B cell (primary cell): ENCODE results near the gene CORO2A. TPM values are rescaled to one million over a fixed set of nuclear protein-coding genes. Genes with fewer than 3 reads are reported as not detected.

Experiments
- ATAC-seq: fragments of 200-7000 bp; cut with Tn5 transposase; one replicate; pipeline ENCODE4 v1.10.0; 2021; ENCODE audit warnings: low read depth, mild to moderate bottlenecking, moderate number of reproducible peaks, moderate library complexity
- CTCF ChIA-PET: fragments of 350-600 bp; sonication (Branson Sonifier 250); formaldehyde crosslinking; loops from one replicate; lab custom pipeline; 2021; ENCODE audit warnings: antibody characterized with exemption, inconsistent platforms; lab: Charles Lee
- POLR2A ChIA-PET: fragments of 350-600 bp; sonication (Branson Sonifier 250); formaldehyde crosslinking; loops from one replicate; lab custom pipeline; 2021; ENCODE audit warnings: antibody characterized with exemption; lab: Charles Lee
- DNase-seq: peaks from one replicate; pipeline ENCODE4 v3.0.0; 2013
- H2AFZ ChIP-seq: 2 replicates; pipeline ENCODE4 v1.6.1; 2012; ENCODE audit warnings: mild to moderate bottlenecking, low read depth, low read length; ENCODE audit not compliant: insufficient read depth, poor library complexity, severe bottlenecking
- H3K27ac ChIP-seq, 2 donors: 1 replicate in 1 of 2; 2 replicates in 1 of 2; pipeline ENCODE4 v1.5.1; 2012 to 2013; ENCODE audit warnings: low read length in 2 of 2, mild to moderate bottlenecking in 2 of 2, moderate library complexity in 1 of 2
- H3K27me3 ChIP-seq, 4 experiments: fragments of 200-600 bp in 1 of 4; sonication (generic) in 1 of 4; replicated peaks in 1 of 4; 1 replicate in 2 of 4; 2 replicates in 2 of 4; pipeline versions ENCODE4 v1.6.1 to v1.7.0; 2013 to 2016; ENCODE audit warnings: low read length in 3 of 4, mild to moderate bottlenecking in 2 of 4, mixed read lengths in 1 of 4, moderate library complexity in 1 of 4; ENCODE audit not compliant: insufficient read depth in 4 of 4, control insufficient read depth in 3 of 4; ENCODE audit errors: control extremely low read depth in 1 of 4
- H3K36me3 ChIP-seq, 2 experiments: replicated peaks in 1 of 2; 1 replicate in 1 of 2; 2 replicates in 1 of 2; pipeline versions ENCODE4 v1.6.1 to v1.7.1; 2013; ENCODE audit warnings: low read length in 1 of 2; ENCODE audit not compliant: insufficient read depth in 2 of 2, control insufficient read depth in 1 of 2; ENCODE audit errors: control extremely low read depth in 1 of 2, extremely low read depth in 1 of 2
- H3K4me1 ChIP-seq, 2 donors: fragments of 200-600 bp in 1 of 2; sonication (generic) in 1 of 2; 1 replicate in 1 of 2; 2 replicates in 1 of 2; pipeline versions ENCODE4 v1.5.1 to v1.6.1; 2013 to 2017; ENCODE audit warnings: low read length in 2 of 2; ENCODE audit not compliant: control insufficient read depth in 2 of 2, insufficient read depth in 2 of 2
- H3K4me2 ChIP-seq: replicated peaks from 2 replicates; pipeline ENCODE3; 2012; ENCODE audit warnings: mild to moderate bottlenecking, low read depth, low read length; ENCODE audit not compliant: poor library complexity, severe bottlenecking
- H3K4me3 ChIP-seq, 5 experiments: fragments of 200-600 bp in 1 of 5; sonication (generic) in 1 of 5; 1 replicate in 3 of 5; 2 replicates in 2 of 5; pipeline versions ENCODE4 v1.5.1 to v1.7.0; 2011 to 2016; ENCODE audit warnings: low read length in 4 of 5, mild to moderate bottlenecking in 4 of 5, low read depth in 2 of 5, control low read depth in 1 of 5, moderate library complexity in 1 of 5; ENCODE audit not compliant: insufficient read depth in 1 of 5; ENCODE audit errors: control extremely low read depth in 1 of 5, extremely low read depth in 1 of 5
- H3K79me2 ChIP-seq: fragments of 200-600 bp; sonication (generic); one replicate; pipeline ENCODE4 v1.6.0; 2016; ENCODE audit warnings: low read length; ENCODE audit not compliant: control insufficient read depth, insufficient read depth
- H3K9ac ChIP-seq: fragments of 200-600 bp; sonication (generic); 2 replicates; pipeline ENCODE4 v1.6.1; 2017; ENCODE audit warnings: mild to moderate bottlenecking, low read length, moderate library complexity
- H3K9me3 ChIP-seq, 3 donors: one replicate each; pipeline versions ENCODE4 v1.6.1 to v1.7.1; 2013; ENCODE audit warnings: low read length in 2 of 3; ENCODE audit not compliant: control insufficient read depth in 2 of 3, insufficient read depth in 1 of 3; ENCODE audit errors: control extremely low read depth in 1 of 3
- H4K20me1 ChIP-seq: 2 replicates; pipeline ENCODE4 v1.6.0; 2012; ENCODE audit warnings: mild to moderate bottlenecking, low read length; ENCODE audit not compliant: insufficient read depth, control insufficient read depth, poor library complexity, severe bottlenecking
- H3K27ac Mint-ChIP-seq: one replicate; pipeline ENCODE4 v1.8.0; 2021; ENCODE audit warnings: mixed read lengths
- H3K27me3 Mint-ChIP-seq: one replicate; pipeline ENCODE4 v1.8.0; 2021; ENCODE audit warnings: mixed read lengths
- H3K4me1 Mint-ChIP-seq: one replicate; pipeline ENCODE4 v1.8.0; 2021; ENCODE audit warnings: mixed read lengths
- H3K4me3 Mint-ChIP-seq: one replicate; pipeline ENCODE4 v1.8.0; 2021; ENCODE audit warnings: mixed read lengths
- H3K9me3 Mint-ChIP-seq: one replicate; pipeline ENCODE4 v1.8.0; 2022; ENCODE audit warnings: mixed read lengths; ENCODE audit not compliant: insufficient read depth
- CTCF ChIP-seq: fragments of 200-600 bp; IDR thresholded peaks from one replicate; pipeline ENCODE4 v1.8.0; 2022; ENCODE audit warnings: antibody characterized with exemption, mild to moderate bottlenecking
- EZH2 ChIP-seq: IDR thresholded peaks from 2 replicates; pipeline ENCODE4 v1.6.1; 2012; ENCODE audit warnings: borderline replicate concordance, low read depth, mild to moderate bottlenecking, moderate library complexity, low read length; ENCODE audit not compliant: insufficient read depth, poor library complexity, severe bottlenecking
- WGBS: methylation state at CpG from one replicate; pipeline ENCODE4 v1.1.5; 2013; ENCODE audit warnings: missing lambda C conversion rate; ENCODE audit not compliant: insufficient coverage; 5-methylcytosine and 5-hydroxymethylcytosine counted together
- intact Hi-C: fragments of 100-400 bp; cut with micrococcal nuclease; formaldehyde crosslinking; loops from one replicate; pipeline ENCODE4 v1.10.0; 2022
- polyA plus RNA-seq: library from polyadenylated mRNA; depleted of rRNA; stranded (reverse); fragments of >200 nt; gene quantifications from 2 replicates; pipeline ENCODE4 v1.2.3, GENCODE V29; 2012
- total RNA-seq, 2 donors: library from RNA; stranded (reverse); fragments of 120-200 nt in 1 of 2; gene quantifications; 1 replicate in 1 of 2; 2 replicates in 1 of 2; pipeline versions ENCODE4 v1.2.3 to v1.2.4, GENCODE V29; 2013 to 2022

Gene CORO2A
- total and polyA plus RNA-seq, 2 donors (not counting 1 experiment from before 2014, with no cell fraction given) = 1.1 to 2.0 TPM

- no peaks in the 10 kb centered on the region for H3K9me3 ChIP-seq
- H4K20me1 ChIP-seq = no peaks in the 10 kb centered on the region
- no peak overlapping the region for H2AFZ ChIP-seq
- Mint-ChIP-seq H3K4me3 (no peak overlapping the region), H3K27ac (peak overlapping the region; percentile 41), H3K27me3 (no peaks in the 10 kb centered on the region), H3K4me1 (peaks cover 13% of the 10 kb centered on the region), H3K9me3 (no peaks in the 10 kb centered on the region)
- no peaks in the 10 kb centered on the region for H3K79me2 ChIP-seq
- intact Hi-C loops = no loop called here
- H3K4me3 ChIP-seq = no peak overlapping the region
- TF ChIP-seq EZH2 (no peak), CTCF (no peak)
- H3K27ac ChIP-seq = no peak overlapping the region
- H3K4me2 ChIP-seq = no peak overlapping the region
- no peak overlapping the region for H3K9ac ChIP-seq
- H3K36me3 ChIP-seq = no peaks in the 10 kb centered on the region
- 100% methylated on average over 3 of the region's 4 CpGs for WGBS
- peaks cover 0 to 6% of the 10 kb centered on the region in 2 donors for H3K4me1 ChIP-seq
- ATAC-seq = no peak
- ChIA-PET POLR2A (interaction anchor here (0.6 kb wide), 1 partner anchor 33 kb away, joined by 5 read pairs; no protein-coding TSS in a partner anchor), CTCF (interaction anchor here (3.1 kb wide), 1 partner anchor 62 kb away, joined by 14 read pairs; no protein-coding TSS in a partner anchor)
- H3K27me3 ChIP-seq = no peaks in the 10 kb centered on the region
- no peak for DNase-seq
Observed at GRCh38 chr9:98135558-98135934, 56.9 kb downstream of the CORO2A start.

DNA sequence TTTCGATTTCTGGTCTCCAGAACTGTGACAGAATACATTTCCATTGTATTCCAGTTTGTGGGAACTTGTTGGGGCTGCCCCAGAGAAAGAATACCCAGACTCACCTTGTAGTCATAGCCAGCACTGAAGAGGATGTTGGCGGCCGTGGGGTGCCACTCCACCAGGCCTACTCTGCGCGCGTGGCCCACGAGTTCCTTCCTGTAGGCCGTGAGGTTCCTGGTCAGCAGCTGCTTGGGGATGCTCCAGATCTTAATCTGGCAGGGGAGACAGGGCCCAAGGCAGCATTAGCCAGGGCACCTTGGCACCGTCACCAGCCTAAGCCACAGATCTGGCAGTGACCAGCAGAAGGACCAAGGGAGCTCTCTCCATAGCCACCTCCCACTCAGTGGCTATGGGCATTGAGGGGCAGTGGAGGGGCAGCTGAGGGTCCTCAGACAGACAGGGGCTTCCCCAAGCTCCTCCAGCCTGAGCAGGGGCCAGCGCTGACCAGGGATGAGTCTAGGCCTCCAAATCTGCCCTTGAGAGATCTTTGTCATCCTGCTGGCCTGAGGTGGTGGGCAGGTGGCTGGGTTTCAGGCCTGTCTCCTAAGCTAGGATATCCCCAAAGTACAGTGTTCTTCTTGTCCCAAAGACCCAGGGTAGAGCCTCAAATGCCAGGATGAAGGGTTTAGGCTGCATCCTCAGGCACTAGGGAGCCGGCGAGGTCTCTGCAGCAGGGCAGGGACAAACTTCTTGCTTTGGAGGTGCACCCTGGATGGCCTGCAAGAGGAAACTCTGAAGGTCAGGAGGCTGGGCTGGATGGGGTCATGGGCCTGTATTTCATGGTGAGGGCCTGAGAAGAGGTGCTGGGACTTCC, 57.5 kb downstream of the CORO2A start:
- no peak for TF ChIP-seq CTCF
- TF ChIP-seq EZH2 = no peak
- H3K4me1 ChIP-seq = peaks cover 0 to 7% of the 10 kb centered on the region in 2 donors
- 91% methylated on average over 11 of the region's 12 CpGs for WGBS
- H3K9ac ChIP-seq = no peak overlapping the region
- H3K4me1 Mint-ChIP-seq = peaks cover 16% of the 10 kb centered on the region
- intact Hi-C loops = no loop called here
- no peaks in the 10 kb centered on the region for H4K20me1 ChIP-seq
- H3K4me3 ChIP-seq = no peak overlapping the region
- H3K79me2 ChIP-seq = no peaks in the 10 kb centered on the region
- ChIA-PET CTCF (interaction anchor here (3.1 kb wide), 1 partner anchor 61 kb away, joined by 14 read pairs; no protein-coding TSS in a partner anchor), POLR2A (interaction anchor here (0.6 kb wide), 1 partner anchor 33 kb away, joined by 5 read pairs; no protein-coding TSS in a partner anchor)
- no peaks in the 10 kb centered on the region for H3K36me3 ChIP-seq
- H2AFZ ChIP-seq = no peak overlapping the region
- no peak overlapping the region for H3K4me3 Mint-ChIP-seq
- no peaks in the 10 kb centered on the region for H3K9me3 ChIP-seq
- no peaks in the 10 kb centered on the region for H3K27me3 ChIP-seq
- H3K27me3 Mint-ChIP-seq = no peaks in the 10 kb centered on the region
- peak overlapping the region; percentile 41 for H3K27ac Mint-ChIP-seq
- no peak for DNase-seq
- no peak overlapping the region for H3K27ac ChIP-seq
- H3K9me3 Mint-ChIP-seq = no peaks in the 10 kb centered on the region
- ATAC-seq = no peak
- no peak overlapping the region for H3K4me2 ChIP-seq
